Measurements from ENCODE around the gene SLC9A9.

The SLC9A9 gene

GRCh38 chr3:143496191-143496590 is 352.1 kb downstream of the SLC9A9 start:
- no CpG with 5 or more reads among the region's 1 CpG for WGBS (ENCODE audit: extremely low coverage, insufficient coverage, low lambda C conversion rate)

GRCh38 chr3:143495527-143495926 is 352.7 kb downstream of the SLC9A9 start:
- no peaks in the 10 kb centered on the region for H3K79me2 ChIP-seq (ENCODE audit: control insufficient read depth, insufficient read depth, low read length)
- H3K27ac ChIP-seq (ENCODE audit: low read depth, low read length): no peak overlapping the region
- H3K79me1 ChIP-seq (ENCODE audit: low read length): no peaks in the 10 kb centered on the region
- H3K18ac ChIP-seq (ENCODE audit: low read length): no peak overlapping the region
- no peak overlapping the region for H3K23ac ChIP-seq (ENCODE audit: low read length)
- no peak overlapping the region for H2BK120ac ChIP-seq (ENCODE audit: low read depth, low read length)
- no peak overlapping the region for H3K4me2 ChIP-seq (ENCODE audit: low read length)
- no peaks in the 10 kb centered on the region for H3K4me1 ChIP-seq (ENCODE audit: control insufficient read depth, low read depth, low read length)
- no peak overlapping the region for H4K5ac ChIP-seq (ENCODE audit: low read length)
- no peaks in the 10 kb centered on the region for H3K27me3 ChIP-seq (ENCODE audit: insufficient read depth, low read length, poor library complexity)
- no peak overlapping the region for H2BK15ac ChIP-seq (replicated peaks; ENCODE audit: low read depth)
- no peak overlapping the region for H3K4me3 ChIP-seq (ENCODE audit: low read length)
- no CpG with 5 or more reads among the region's 2 CpGs for WGBS (ENCODE audit: extremely low coverage, insufficient coverage, low lambda C conversion rate)
- no peak overlapping the region for H3K4ac ChIP-seq (ENCODE audit: low read depth, low read length)
- H3K36me3 ChIP-seq (ENCODE audit: control insufficient read depth, insufficient read depth, low read length): no peaks in the 10 kb centered on the region
- no peak overlapping the region for H4K8ac ChIP-seq (ENCODE audit: low read depth, low read length)
- no peak overlapping the region for H3K56ac ChIP-seq (ENCODE audit: low read length)
- DNase-seq: no peak
- H2AK5ac ChIP-seq (ENCODE audit: low read length): no peak overlapping the region
- H2BK5ac ChIP-seq (ENCODE audit: low read length): no peak overlapping the region
- H3K9ac ChIP-seq (ENCODE audit: low read length): no peak overlapping the region

More at GRCh38 chr3:143496191-143496590, 352.1 kb downstream of the SLC9A9 start:
- Histone ChIP-seq H3K9ac (ENCODE audit: low read length) (no peak overlapping the region), H3K18ac (ENCODE audit: low read length) (no peak overlapping the region), H3K27ac (ENCODE audit: low read depth, low read length) (no peak overlapping the region), H3K23ac (ENCODE audit: low read length) (no peak overlapping the region), H3K4me2 (ENCODE audit: low read length) (no peak overlapping the region), H3K36me3 (ENCODE audit: control insufficient read depth, insufficient read depth, low read length) (no peaks in the 10 kb centered on the region), H3K4me1 (ENCODE audit: control insufficient read depth, low read depth, low read length) (no peaks in the 10 kb centered on the region), H2BK5ac (ENCODE audit: low read length) (no peak overlapping the region), H3K4ac (ENCODE audit: low read depth, low read length) (no peak overlapping the region), H2AK5ac (ENCODE audit: low read length) (no peak overlapping the region), H4K5ac (ENCODE audit: low read length) (no peak overlapping the region), H3K56ac (ENCODE audit: low read length) (no peak overlapping the region), H2BK15ac (replicated peaks; ENCODE audit: low read depth) (no peak overlapping the region), H3K27me3 (ENCODE audit: insufficient read depth, low read length, poor library complexity) (no peaks in the 10 kb centered on the region), H3K79me2 (ENCODE audit: control insufficient read depth, insufficient read depth, low read length) (no peaks in the 10 kb centered on the region), H4K8ac (ENCODE audit: low read depth, low read length) (no peak overlapping the region), H3K4me3 (ENCODE audit: low read length) (no peak overlapping the region), H2BK120ac (ENCODE audit: low read depth, low read length) (no peak overlapping the region), H3K79me1 (ENCODE audit: low read length) (no peaks in the 10 kb centered on the region)
- DNase-seq: no peak

DNA sequence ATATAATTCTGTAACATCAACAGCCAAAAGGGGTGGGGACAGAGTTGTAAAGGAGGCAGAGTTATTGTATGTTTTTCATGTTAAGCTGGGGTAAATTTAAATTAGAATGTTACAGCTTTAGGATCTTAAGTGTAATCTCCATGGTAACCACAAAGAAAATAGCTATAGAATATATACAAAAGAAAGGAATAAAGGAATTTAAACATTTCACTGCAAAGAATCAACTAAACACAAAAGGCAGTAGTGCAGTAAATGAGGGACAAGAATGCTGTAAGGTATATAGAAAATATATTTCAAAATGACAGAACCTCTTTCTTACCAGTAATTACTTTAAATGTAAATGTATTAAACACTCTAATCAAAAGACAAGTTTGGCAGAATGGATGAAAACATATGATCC is 361.7 kb downstream of the SLC9A9 start:
- Histone ChIP-seq H3K23ac (ENCODE audit: low read length) (no peak overlapping the region), H2BK5ac (ENCODE audit: low read length) (no peak overlapping the region), H3K27ac (ENCODE audit: low read depth, low read length) (no peak overlapping the region), H3K4me3 (ENCODE audit: low read length) (no peak overlapping the region), H3K79me1 (ENCODE audit: low read length) (no peaks in the 10 kb centered on the region), H4K5ac (ENCODE audit: low read length) (no peak overlapping the region), H4K8ac (ENCODE audit: low read depth, low read length) (no peak overlapping the region), H3K56ac (ENCODE audit: low read length) (no peak overlapping the region), H2BK120ac (ENCODE audit: low read depth, low read length) (no peak overlapping the region), H3K27me3 (ENCODE audit: insufficient read depth, low read length, poor library complexity) (no peaks in the 10 kb centered on the region), H3K79me2 (ENCODE audit: control insufficient read depth, insufficient read depth, low read length) (no peaks in the 10 kb centered on the region), H3K4ac (ENCODE audit: low read depth, low read length) (no peak overlapping the region), H3K4me1 (ENCODE audit: control insufficient read depth, low read depth, low read length) (no peaks in the 10 kb centered on the region), H2AK5ac (ENCODE audit: low read length) (no peak overlapping the region), H3K36me3 (ENCODE audit: control insufficient read depth, insufficient read depth, low read length) (no peaks in the 10 kb centered on the region), H3K18ac (ENCODE audit: low read length) (no peak overlapping the region), H2BK15ac (replicated peaks; ENCODE audit: low read depth) (no peak overlapping the region), H3K4me2 (ENCODE audit: low read length) (no peak overlapping the region), H3K9ac (ENCODE audit: low read length) (no peak overlapping the region)
- DNase-seq: no peak

DNA sequence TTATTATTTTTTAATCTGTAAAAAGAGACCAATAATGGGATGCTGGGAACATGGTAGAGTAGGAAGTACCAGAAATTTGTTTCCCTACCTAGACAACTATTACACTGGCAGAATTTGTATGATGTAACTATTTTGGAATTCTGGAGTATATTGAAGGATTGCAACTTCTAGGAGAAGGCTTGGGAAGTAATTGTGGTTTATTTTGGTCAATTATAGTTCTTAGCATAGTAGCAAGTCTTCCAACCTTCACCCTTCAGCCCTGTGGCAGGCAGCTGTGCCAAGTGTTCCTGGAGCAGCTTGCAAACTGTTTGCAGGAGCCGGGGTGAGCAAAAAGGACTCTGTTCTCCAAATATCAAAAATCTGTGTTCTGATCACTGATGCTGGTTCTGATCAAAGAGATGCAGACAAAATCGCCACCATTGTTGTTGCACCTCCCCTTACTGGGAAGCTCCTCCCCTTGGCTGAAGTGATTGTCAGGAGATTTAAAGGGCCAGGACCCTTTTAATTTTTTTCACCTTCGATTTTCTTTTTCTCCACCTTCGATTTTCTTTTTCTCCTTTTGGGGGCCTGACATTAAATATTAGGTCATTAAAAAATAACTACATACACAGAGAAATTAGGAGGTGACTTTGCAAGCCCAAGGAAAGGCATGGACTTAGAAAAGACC is 363.3 kb downstream of the SLC9A9 start:
- no peak overlapping the region for H2BK15ac ChIP-seq (replicated peaks; ENCODE audit: low read depth)
- H2AK5ac ChIP-seq (ENCODE audit: low read length): no peak overlapping the region
- no peak overlapping the region for H3K27ac ChIP-seq (ENCODE audit: low read depth, low read length)
- H2BK5ac ChIP-seq (ENCODE audit: low read length): no peak overlapping the region
- no peak overlapping the region for H3K4me2 ChIP-seq (ENCODE audit: low read length)
- no peak overlapping the region for H3K4ac ChIP-seq (ENCODE audit: low read depth, low read length)
- DNase-seq: no peak
- H3K79me1 ChIP-seq (ENCODE audit: low read length): no peaks in the 10 kb centered on the region
- no peak overlapping the region for H3K4me3 ChIP-seq (ENCODE audit: low read length)
- no CpG with 5 or more reads among the region's 4 CpGs for WGBS (ENCODE audit: extremely low coverage, insufficient coverage, low lambda C conversion rate)
- no peak overlapping the region for H2BK120ac ChIP-seq (ENCODE audit: low read depth, low read length)
- no peak overlapping the region for H3K18ac ChIP-seq (ENCODE audit: low read length)
- H4K5ac ChIP-seq (ENCODE audit: low read length): no peak overlapping the region
- no peaks in the 10 kb centered on the region for H3K27me3 ChIP-seq (ENCODE audit: insufficient read depth, low read length, poor library complexity)
- no peaks in the 10 kb centered on the region for H3K79me2 ChIP-seq (ENCODE audit: control insufficient read depth, insufficient read depth, low read length)
- H3K23ac ChIP-seq (ENCODE audit: low read length): no peak overlapping the region
- no peaks in the 10 kb centered on the region for H3K4me1 ChIP-seq (ENCODE audit: control insufficient read depth, low read depth, low read length)
- no peak overlapping the region for H4K8ac ChIP-seq (ENCODE audit: low read depth, low read length)
- H3K36me3 ChIP-seq (ENCODE audit: control insufficient read depth, insufficient read depth, low read length): no peaks in the 10 kb centered on the region
- H3K9ac ChIP-seq (ENCODE audit: low read length): no peak overlapping the region
- no peak overlapping the region for H3K56ac ChIP-seq (ENCODE audit: low read length)

DNA sequence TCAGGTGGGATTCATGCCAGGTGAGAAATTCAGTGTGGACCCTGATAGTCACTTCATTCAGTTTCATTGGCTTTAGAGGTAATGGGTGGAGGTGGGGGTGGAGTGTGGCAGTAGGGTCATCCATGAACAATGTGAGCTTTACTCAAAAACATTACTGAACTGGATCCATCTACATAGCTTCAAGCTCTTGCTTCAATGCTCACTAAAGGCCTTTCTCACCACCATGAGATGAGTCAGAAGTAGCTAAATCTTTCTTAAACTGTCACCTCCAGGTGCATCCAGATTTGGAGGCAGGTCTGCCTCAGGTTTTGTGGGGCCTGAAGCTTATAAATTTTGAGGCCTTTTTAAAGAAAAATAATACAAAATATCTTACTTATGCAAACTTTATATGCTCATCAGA is 365.1 kb downstream of the SLC9A9 start:
- H3K79me2 ChIP-seq (ENCODE audit: control insufficient read depth, insufficient read depth, low read length): no peaks in the 10 kb centered on the region

More for the DNA sequence above, 365.1 kb downstream of the SLC9A9 start:
- Histone ChIP-seq H3K79me1 (ENCODE audit: low read length) (no peaks in the 10 kb centered on the region), H3K27me3 (ENCODE audit: insufficient read depth, low read length, poor library complexity) (no peaks in the 10 kb centered on the region), H3K4ac (ENCODE audit: low read depth, low read length) (no peak overlapping the region), H3K18ac (ENCODE audit: low read length) (no peak overlapping the region), H4K8ac (ENCODE audit: low read depth, low read length) (no peak overlapping the region), H3K36me3 (ENCODE audit: control insufficient read depth, insufficient read depth, low read length) (no peaks in the 10 kb centered on the region), H3K56ac (ENCODE audit: low read length) (no peak overlapping the region), H4K5ac (ENCODE audit: low read length) (no peak overlapping the region), H3K4me1 (ENCODE audit: control insufficient read depth, low read depth, low read length) (no peaks in the 10 kb centered on the region), H3K23ac (ENCODE audit: low read length) (no peak overlapping the region), H3K4me2 (ENCODE audit: low read length) (no peak overlapping the region), H3K9ac (ENCODE audit: low read length) (no peak overlapping the region), H2BK120ac (ENCODE audit: low read depth, low read length) (no peak overlapping the region), H2BK15ac (replicated peaks; ENCODE audit: low read depth) (no peak overlapping the region), H2BK5ac (ENCODE audit: low read length) (no peak overlapping the region), H3K27ac (ENCODE audit: low read depth, low read length) (no peak overlapping the region), H3K4me3 (ENCODE audit: low read length) (no peak overlapping the region), H2AK5ac (ENCODE audit: low read length) (no peak overlapping the region)
- no peak for DNase-seq
